GM13977 (cell line): ENCODE results near the gene HPCAL4.

ENCODE experiments used
- DNase-seq: peaks from one replicate; pipeline ENCODE4 v3.0.0; 2012; ENCODE audit warnings: low spot score
- CTCF ChIP-seq: IDR thresholded peaks from 2 replicates; pipeline ENCODE4 v1.5.1; 2012; ENCODE audit warnings: mild to moderate bottlenecking, control low read depth; ENCODE audit not compliant: insufficient read depth; ENCODE audit errors: extremely low read depth, missing control alignments
- in situ Hi-C: fragments of 300-500 bp; cut with MboI; formaldehyde crosslinking; loops from one replicate; pipeline ENCODE4 v1.12.0; 2022; ENCODE audit warnings: low sequenced_read_pairs, low pct_unique_long_range_greater_than_20kb, mixed read lengths, inconsistent platforms; ENCODE audit not compliant: unreplicated experiment

Gene HPCAL4

GRCh38 chr1:39657402-39657801 lies 33.8 kb downstream of the HPCAL4 start:
- TF ChIP-seq CTCF = no peak
- in situ Hi-C loops = no loop called here
- DNase-seq = no peak

GRCh38 chr1:39656391-39656790 lies 34.8 kb downstream of the HPCAL4 start:
- in situ Hi-C loops = no loop called here
- TF ChIP-seq CTCF = no peak
- DNase-seq = no peak

GRCh38 chr1:39655578-39656268 lies 35.5 kb downstream of the HPCAL4 start:
- DNase-seq = no peak
- in situ Hi-C loops = no loop called here

GRCh38 chr1:39654291-39654690 lies 36.9 kb downstream of the HPCAL4 start:
- no peak for DNase-seq
- in situ Hi-C loops = no loop called here
- TF ChIP-seq CTCF = no peak

More at GRCh38 chr1:39655578-39656268, 35.5 kb downstream of the HPCAL4 start:
- no peak for TF ChIP-seq CTCF

- TF ChIP-seq CTCF = peak; percentile 89
- in situ Hi-C loops = no loop called here
- DNase-seq = peak; percentile 70
Measured at GRCh38 chr1:39653546-39654031, 37.6 kb downstream of the HPCAL4 start.

- no peak for TF ChIP-seq CTCF
- in situ Hi-C loops = no loop called here
- no peak for DNase-seq
Measured at GRCh38 chr1:39652554-39652953, 38.7 kb downstream of the HPCAL4 start.
